OCI-LY3 (cell line): ENCODE measurements around the gene SLC13A5.

Experiments used
- CTCF ChIP-seq: fragments of 200-600, 300-600 bp; sonication (generic); IDR thresholded peaks from 2 replicates; pipeline ENCODE4 v1.5.1; 2014; ENCODE audit warnings: antibody characterized with exemption, low read length, low read depth
- EZH2phosphoT487 ChIP-seq: fragments of 200-600 bp; shearing (Covaris generic); IDR thresholded peaks from 2 replicates; pipeline ENCODE4 v1.6.1; 2018; ENCODE audit warnings: antibody characterized with exemption, mixed run types, low read depth

GRCh38 chr17:6679241-6679640, 33.9 kb downstream of the SLC13A5 start:
- TF ChIP-seq CTCF (no peak), EZH2phosphoT487 (no peak)
